HepG2 (cell line): ENCODE measurements around the gene DGCR8. TPM values are rescaled to one million over a fixed set of nuclear protein-coding genes. Genes with fewer than 3 reads are reported as not detected.

Source experiments
- ATAC-seq: fragments of 200-7000 bp; cut with Tn5 transposase; 3 replicates; pipeline ENCODE4 v1.9.1; 2020; ENCODE audit warnings: mild to moderate bottlenecking, moderate library complexity
- BruUV-seq: library from RNA; stranded (reverse); fragments of 400-500 nt; replicated peaks from 2 replicates; lab custom pipeline; 2021; lab: Mats Ljungman, UMichigan
- CTCF ChIA-PET: fragments of 300-600 bp; formaldehyde crosslinking; extraction: SDS; loops from one replicate; lab custom pipeline; 2021; ENCODE audit warnings: low total read pairs, inconsistent platforms, low intra/inter-chr PET ratio; lab: Yijun Ruan, JAX
- POLR2A ChIA-PET: fragments of 350-600 bp; sonication (Branson Sonifier 250); formaldehyde crosslinking; loops from one replicate; lab custom pipeline; 2020; ENCODE audit warnings: antibody characterized with exemption, inconsistent platforms; lab: Yijun Ruan, JAX
- DNase-seq: peaks from one replicate; pipeline ENCODE4 v3.0.0-alpha.2; 2015; ENCODE audit warnings: low spot score
- FAIRE-seq: peaks from 3 replicates; lab custom pipeline; 2011; peaks lifted over from hg19 to GRCh38; lab: Jason Lieb, UNC
- H2AFZ ChIP-seq: one replicate; pipeline ENCODE4 v1.6.1; 2011; ENCODE audit warnings: low read length, inconsistent platforms
- H3K27ac ChIP-seq: fragments of 300-600 bp; 3 replicates; pipeline ENCODE4 v1.8.0; 2011; ENCODE audit warnings: mixed run types, mild to moderate bottlenecking, mixed read lengths, low read length, inconsistent platforms; ENCODE audit not compliant: insufficient read depth; ENCODE audit errors: extremely low read length
- H3K27me3 ChIP-seq, 2 experiments: fragments of 200-600 bp in 1 of 2; 2 replicates in 1 of 2; 3 replicates in 1 of 2; pipeline versions ENCODE4 v1.6.0 to v1.8.0; 2011; ENCODE audit warnings: low read length in 2 of 2, mild to moderate bottlenecking in 2 of 2, moderate library complexity in 2 of 2, inconsistent platforms in 1 of 2; ENCODE audit not compliant: insufficient read depth in 2 of 2, control insufficient read depth in 1 of 2
- H3K36me3 ChIP-seq, 2 experiments: fragments of 200-600 bp in 1 of 2; replicated peaks in 1 of 2; 2 replicates in 1 of 2; 3 replicates in 1 of 2; pipeline versions ENCODE4 v1.5.1 to v1.8.0; 2011; ENCODE audit warnings: low read length in 2 of 2, inconsistent platforms in 1 of 2; ENCODE audit not compliant: insufficient read depth in 2 of 2, control insufficient read depth in 1 of 2
- H3K4me1 ChIP-seq: 2 replicates; pipeline ENCODE4 v1.5.1; 2012; ENCODE audit warnings: low read length, inconsistent platforms; ENCODE audit not compliant: insufficient read depth
- H3K4me2 ChIP-seq: 2 replicates; pipeline ENCODE4 v1.6.0; 2011; ENCODE audit warnings: low read depth, low read length, inconsistent platforms
- H3K4me3 ChIP-seq, 3 experiments: fragments of 200-600 bp in 1 of 3; sonication (generic), shearing (Covaris generic) in 1 of 3; replicated peaks in 1 of 3; 2 replicates each; pipeline ENCODE4 v1.5.1; 2011 to 2016; ENCODE audit warnings: low read length in 3 of 3, inconsistent platforms in 2 of 3, low read depth in 2 of 3, mild to moderate bottlenecking in 2 of 3, control low read depth in 1 of 3, mixed read lengths in 1 of 3; ENCODE audit not compliant: insufficient read depth in 1 of 3
- H3K79me2 ChIP-seq: one replicate; pipeline ENCODE4 v1.6.1; 2011; ENCODE audit warnings: low read length, inconsistent platforms; ENCODE audit not compliant: insufficient read depth
- H3K9ac ChIP-seq: 2 replicates; pipeline ENCODE4 v1.6.0; 2011; ENCODE audit warnings: mild to moderate bottlenecking, low read depth, low read length, inconsistent platforms; ENCODE audit not compliant: insufficient read depth
- H3K9me3 ChIP-seq: 2 replicates; pipeline ENCODE4 v1.5.1; 2012; ENCODE audit warnings: mild to moderate bottlenecking, low read length
- H4K20me1 ChIP-seq: 2 replicates; pipeline ENCODE4 v1.6.0; 2011; ENCODE audit warnings: inconsistent platforms, mild to moderate bottlenecking, low read length, moderate library complexity; ENCODE audit not compliant: insufficient read depth
- DRAP1 ChIP-seq: IDR thresholded peaks from 2 replicates; pipeline ENCODE4 v1.6.1; 2016; ENCODE audit warnings: missing genetic modification reagents, missing compliant biosample characterization
- GRHL1 ChIP-seq: sonication (generic); formaldehyde crosslinking; conservative IDR thresholded peaks from 2 replicates; pipeline ENCODE4 v1.8.0; 2022; ENCODE audit warnings: missing genetic modification reagents
- MEIS1 ChIP-seq: sonication (generic); formaldehyde crosslinking; IDR thresholded peaks from 2 replicates; pipeline ENCODE4 v1.9.0; 2021; ENCODE audit warnings: mild to moderate bottlenecking, missing genetic modification reagents, moderate library complexity, borderline replicate concordance
- SRSF4 ChIP-seq: fragments of 200-400 bp; formaldehyde crosslinking; IDR thresholded peaks from one replicate; pipeline ENCODE4 v1.6.1; 2018; ENCODE audit warnings: mild to moderate bottlenecking, low read depth, low read length, moderate library complexity; ENCODE audit not compliant: poor library complexity, severe bottlenecking
- WGBS: methylation state at CpG from one replicate; pipeline ENCODE4 v1.1.6; 2017; ENCODE audit warnings: low lambda C conversion rate; 5-methylcytosine and 5-hydroxymethylcytosine counted together
- in situ Hi-C: cut with HindIII; loops from 2 replicates; pipeline ENCODE4 v1.10.0; 2017; ENCODE audit warnings: low pct_unique_long_range_greater_than_20kb; ENCODE audit not compliant: extremely low pct_ligation_motif_present
- intact Hi-C: fragments of 100-400 bp; cut with micrococcal nuclease; formaldehyde crosslinking; loops from one replicate; pipeline ENCODE4 v1.10.0; 2022; ENCODE audit not compliant: unreplicated experiment
- polyA plus RNA-seq, 8 experiments: library from polyadenylated mRNA; depleted of rRNA in 3 of 8; stranded (reverse) in 7 of 8; unstranded in 1 of 8; fragments of >200 nt; fragmentation: Illumina TruSeq in 4 of 8; extraction: Trizol in 4 of 8; gene quantifications; 2 replicates each; pipeline versions ENCODE4 v1.2.1 to v1.2.3, GENCODE V29; 2011 to 2016; ENCODE audit warnings: low read depth in 4 of 8, missing spikeins in 1 of 8, mixed read lengths in 1 of 8; ENCODE audit not compliant: insufficient read depth in 1 of 8
- total RNA-seq, 5 experiments: library from RNA; depleted of rRNA; stranded (reverse); fragments of >200 nt; fragmentation: Illumina TruSeq; extraction: Trizol; gene quantifications; 2 replicates each; pipeline ENCODE4 v1.2.3, GENCODE V29; 2016; ENCODE audit warnings: low read depth in 1 of 5
- TF ChIP-seq, protein P1 (sequence below), 2 experiments: sonication (generic) in 1 of 2; formaldehyde crosslinking in 1 of 2; IDR thresholded peaks; 2 replicates each; pipeline versions ENCODE4 v1.4.0 to v1.6.1; 2018 to 2020; ENCODE audit warnings: missing genetic modification reagents in 2 of 2, borderline replicate concordance in 1 of 2, low read depth in 1 of 2, mild to moderate bottlenecking in 1 of 2, missing biosample characterization in 1 of 2

DGCR8 gene
- total and polyA plus RNA-seq, 2 of the 13 experiments (the other 11 are each of a cell fraction or from before 2014, with no cell fraction given) = 10.2 to 23.2 TPM

- Histone ChIP-seq H4K20me1 (no peaks in the 10 kb centered on the region), H3K4me3 (no peak overlapping the region), H3K4me1 (no peaks in the 10 kb centered on the region), H3K9me3 (no peaks in the 10 kb centered on the region), H3K79me2 (no peaks in the 10 kb centered on the region), H3K36me3 (peaks cover 2 to 12% of the 10 kb centered on the region in 2 experiments; a peak in 3 of 5 replicates), H3K9ac (no peak overlapping the region), H2AFZ (no peak overlapping the region), H3K27me3 (no peaks in the 10 kb centered on the region), H3K4me2 (no peak overlapping the region), H3K27ac (no peak overlapping the region)
- FAIRE-seq = no peak
- no peak for DNase-seq
- POLR2A ChIA-PET = no interaction called here
- intact Hi-C loops (no loop called here), in situ Hi-C loops (no loop called here)
- no peak for ATAC-seq
- no TSS peak for BruUV-seq
- 96% methylated on average over 25 of the region's 25 CpGs for WGBS
- CTCF ChIA-PET = no interaction called here
- TF ChIP-seq, protein P1, sequence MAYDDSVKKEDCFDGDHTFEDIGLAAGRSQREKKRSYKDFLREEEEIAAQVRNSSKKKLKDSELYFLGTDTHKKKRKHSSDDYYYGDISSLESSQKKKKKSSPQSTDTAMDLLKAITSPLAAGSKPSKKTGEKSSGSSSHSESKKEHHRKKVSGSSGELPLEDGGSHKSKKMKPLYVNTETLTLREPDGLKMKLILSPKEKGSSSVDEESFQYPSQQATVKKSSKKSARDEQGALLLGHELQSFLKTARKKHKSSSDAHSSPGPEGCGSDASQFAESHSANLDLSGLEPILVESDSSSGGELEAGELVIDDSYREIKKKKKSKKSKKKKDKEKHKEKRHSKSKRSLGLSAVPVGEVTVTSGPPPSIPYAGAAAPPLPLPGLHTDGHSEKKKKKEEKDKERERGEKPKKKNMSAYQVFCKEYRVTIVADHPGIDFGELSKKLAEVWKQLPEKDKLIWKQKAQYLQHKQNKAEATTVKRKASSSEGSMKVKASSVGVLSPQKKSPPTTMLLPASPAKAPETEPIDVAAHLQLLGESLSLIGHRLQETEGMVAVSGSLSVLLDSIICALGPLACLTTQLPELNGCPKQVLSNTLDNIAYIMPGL (CRISPR knock-in tag; IDR thresholded peaks at IDR 0.05; ENCODE audit: borderline replicate concordance in 1 of 2, low read depth in 1 of 2) = no peak
- TF ChIP-seq MEIS1 (CRISPR knock-in tag) = no peak
- TF ChIP-seq DRAP1 (CRISPR knock-in tag) = no peak
- no peak for TF ChIP-seq SRSF4
- no peak for TF ChIP-seq GRHL1 (CRISPR knock-in tag)
- TF ChIP-seq, all 625 proteins: peak for 0
Measured at GRCh38 chr22:20036535-20037392, 43.3 kb upstream of the DGCR8 start.
